ENCODE measurements around the gene AASS.

AASS gene

DNA sequence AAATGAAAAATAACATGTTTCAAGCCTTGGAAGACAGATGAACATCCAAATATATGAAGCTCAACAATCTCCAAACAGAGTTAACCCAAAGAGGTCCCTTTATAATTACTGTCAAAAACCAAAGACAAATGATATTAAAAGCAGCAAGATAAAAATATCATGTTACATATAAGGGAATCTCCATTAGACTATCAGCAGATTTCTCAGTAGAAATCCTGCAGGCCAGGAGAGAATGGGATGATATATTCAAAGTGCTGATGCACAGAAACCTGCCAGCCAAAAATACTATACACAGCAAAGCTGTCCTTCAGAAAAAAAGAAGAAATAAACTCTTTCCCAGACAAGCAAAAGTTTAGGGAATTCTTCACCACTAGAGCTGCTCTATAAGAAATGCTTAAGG lies 41.0 kb downstream of the AASS start:
- no peak for DNase-seq

DNA sequence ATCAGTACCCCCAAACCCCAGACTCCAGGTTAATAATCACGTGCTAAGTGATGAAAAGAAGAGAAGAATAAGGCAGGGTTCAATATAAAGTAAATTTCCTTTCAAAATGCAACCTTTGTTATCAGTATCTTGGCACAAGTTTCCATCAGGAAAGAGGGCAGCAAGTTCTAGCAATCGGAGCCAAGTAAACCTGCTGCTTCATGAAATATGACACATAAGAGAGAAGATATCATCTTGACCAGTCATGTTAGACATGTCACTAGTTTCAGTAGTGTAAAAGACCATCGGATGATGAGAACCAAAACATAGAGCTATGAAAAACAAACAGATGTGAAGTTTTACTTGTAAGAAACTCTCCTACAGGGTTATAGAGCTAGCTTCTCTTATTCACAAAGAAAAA lies 44.0 kb downstream of the AASS start:
- no peak for DNase-seq

DNA sequence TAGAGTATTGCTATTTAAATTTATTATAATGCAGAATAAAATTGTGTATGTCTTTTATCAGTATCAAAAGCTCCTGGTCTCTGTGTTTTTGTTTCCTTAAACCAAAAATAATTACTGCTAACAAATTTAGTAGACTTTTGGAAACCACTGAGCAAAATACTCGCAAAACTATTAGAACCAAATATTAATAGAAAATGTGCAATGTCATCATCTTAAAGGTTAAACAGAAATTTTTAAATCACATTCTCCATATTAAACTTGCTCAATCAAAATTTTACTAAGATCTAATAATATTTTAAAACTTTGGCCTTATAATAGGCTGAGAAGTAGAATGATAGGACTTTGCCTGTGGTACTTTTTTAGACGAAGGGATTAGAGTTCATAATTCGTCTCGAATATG lies 48.4 kb downstream of the AASS start:
- DNase-seq = no peak

DNA sequence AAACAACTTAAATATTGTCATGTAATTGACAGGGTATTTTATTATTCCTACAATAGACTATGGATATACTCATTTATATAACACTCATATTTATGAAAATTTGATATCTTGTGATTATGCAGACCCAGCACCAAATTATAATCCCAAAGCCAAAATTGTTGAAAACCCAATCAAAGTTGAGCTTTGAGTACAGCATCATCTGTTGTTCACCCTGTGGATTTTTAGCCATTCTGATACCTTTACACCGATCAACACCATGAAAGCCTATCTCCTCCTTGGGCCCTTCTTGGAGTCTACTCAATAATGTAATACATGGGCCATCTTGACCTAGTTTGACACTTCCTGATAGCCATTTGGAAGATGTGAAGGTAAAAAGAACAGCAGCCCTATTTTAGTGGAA lies 49.5 kb downstream of the AASS start:
- no peak for DNase-seq

DNA sequence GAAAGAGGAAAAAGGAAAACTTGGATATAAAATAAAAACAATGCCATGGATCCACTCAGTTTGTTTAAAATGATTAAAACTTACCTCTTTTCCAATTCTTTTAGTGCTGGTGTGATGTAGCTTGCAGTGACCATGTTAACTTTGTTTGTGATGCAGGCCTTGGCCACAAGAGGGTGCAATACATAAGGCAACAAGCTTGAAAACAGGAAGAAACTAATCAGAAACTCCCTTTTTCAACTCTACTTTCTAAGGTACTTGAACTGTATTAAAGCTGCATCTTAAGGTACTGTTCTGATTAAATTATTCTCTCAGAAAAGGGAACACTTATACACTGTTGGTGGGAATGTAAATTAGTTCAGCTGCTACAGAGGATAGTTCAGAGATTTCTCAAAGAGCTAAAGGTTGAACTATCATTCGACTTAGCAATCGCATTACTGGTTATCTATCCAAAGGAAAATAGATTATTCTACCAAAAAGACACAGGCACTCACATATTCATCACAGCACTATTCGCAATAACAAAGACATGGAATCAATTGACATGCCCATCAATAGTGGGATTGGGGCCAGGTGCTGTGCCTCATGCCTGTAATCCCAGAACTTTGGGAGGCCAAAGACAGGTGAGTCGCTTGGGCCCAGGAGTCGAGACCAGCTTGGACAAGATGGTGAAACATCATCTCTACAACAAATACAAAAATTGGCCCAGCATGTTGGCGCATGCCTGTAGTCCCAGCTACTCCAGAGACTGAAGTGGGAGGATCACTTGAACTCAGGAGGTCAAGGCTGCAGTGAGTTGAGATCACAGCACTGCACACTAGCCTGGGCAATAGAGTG lies 50.9 kb downstream of the AASS start:
- DNase-seq = peak; percentile 57

DNA sequence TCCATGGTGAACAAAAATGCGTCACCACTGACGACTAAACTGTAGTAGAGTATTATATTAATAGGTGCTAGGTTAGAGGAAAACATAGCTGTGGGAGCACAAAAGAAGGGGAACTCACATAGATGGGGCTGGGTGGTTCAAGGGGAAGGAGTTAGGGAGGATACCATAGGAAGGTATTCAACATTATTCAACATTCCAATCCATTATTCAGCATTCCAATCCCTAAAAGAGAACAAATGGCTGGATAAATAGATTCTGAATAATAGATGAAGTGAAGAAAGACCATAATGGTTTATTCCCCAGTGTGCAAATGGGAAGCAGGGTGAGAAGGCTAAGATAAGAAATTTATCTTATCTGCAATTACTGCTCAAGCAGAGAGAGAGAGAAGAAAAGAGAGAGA lies 61.4 kb downstream of the AASS start:
- DNase-seq = no peak

DNA sequence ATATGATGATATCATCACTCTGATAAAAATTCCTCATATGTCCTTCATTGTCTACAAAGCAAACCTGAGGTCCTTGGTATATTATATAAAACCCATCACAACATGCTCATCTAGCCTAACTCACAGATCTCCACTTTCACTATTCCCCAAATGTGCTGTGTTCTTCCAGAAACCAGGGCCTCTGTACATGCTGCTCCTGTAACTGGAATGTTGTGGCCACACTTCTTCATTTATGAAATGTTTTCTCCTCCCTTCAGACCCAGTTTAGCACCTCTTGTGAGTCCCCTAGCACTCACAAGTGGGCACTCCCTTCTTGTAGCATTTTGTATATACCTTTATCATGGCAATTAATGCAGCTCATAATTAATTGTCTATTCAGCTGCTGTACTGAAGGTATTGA lies 61.9 kb downstream of the AASS start:
- no peak for DNase-seq

DNA sequence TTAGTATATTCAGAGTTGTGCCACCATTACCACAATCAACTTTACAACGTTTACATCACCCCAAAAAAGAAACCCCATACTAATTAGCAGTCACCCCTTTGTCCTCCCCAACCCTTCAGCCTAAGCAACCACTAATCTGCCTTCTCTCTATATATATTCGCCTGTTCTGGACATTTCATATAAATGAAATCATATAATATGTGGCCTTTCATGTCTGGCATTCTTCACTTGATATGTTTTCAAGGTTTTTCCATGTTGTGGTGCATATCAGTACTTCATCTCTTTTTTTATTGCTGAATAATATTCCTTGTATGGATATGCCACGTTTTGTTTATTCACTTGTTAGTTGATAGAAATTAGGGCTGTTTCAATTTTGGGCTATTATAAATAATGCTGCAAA lies 70.4 kb downstream of the AASS start:
- DNase-seq = no peak

DNA sequence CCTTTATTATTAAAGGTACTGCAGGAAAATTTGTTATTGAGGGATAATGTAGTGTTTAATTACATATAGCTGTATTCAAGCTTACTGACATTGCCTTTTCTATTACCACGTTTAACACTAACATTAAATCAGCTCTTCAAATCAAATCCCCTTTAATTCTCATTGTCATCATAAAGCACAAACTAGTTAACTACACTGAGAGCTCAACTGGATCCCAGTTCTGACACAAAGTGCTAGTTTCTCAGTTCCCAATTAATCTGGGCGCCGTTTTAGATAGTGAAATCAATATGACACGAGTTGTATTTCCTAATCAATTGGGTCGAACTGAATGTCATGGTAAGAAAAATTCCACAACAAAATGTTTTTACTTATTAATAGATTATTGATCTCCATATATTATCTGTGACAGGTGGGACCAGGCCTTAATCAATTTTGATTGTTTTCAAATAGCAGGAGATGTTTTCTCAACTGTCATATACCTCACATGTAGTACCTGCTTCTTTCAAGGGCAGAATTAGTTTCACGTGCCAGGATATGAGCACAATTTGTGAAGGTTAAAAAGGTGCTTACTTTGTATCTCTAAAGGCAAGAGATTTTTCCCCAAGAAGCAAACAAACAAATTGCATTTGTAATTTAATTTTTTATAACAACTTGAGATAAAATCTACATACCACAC lies 71.0 kb downstream of the AASS start:
- DNase-seq = no peak

DNA sequence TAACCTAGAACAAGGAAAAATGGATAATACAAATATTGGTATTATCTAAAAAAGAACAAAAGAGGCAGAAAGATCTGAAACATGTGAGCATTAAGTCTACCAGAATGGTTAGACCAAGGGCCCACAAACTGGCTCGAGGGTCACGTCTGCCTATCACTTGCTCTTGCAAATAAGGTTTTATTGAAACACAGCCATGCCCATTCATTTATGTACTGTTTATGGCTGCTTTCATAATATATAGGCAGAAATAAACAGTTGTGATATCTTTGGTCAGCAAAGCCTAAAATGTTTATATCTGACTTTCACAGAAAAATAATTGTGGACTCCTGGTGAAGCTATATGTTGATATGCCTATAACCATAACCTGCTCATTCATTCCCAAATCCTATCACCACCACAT lies 71.8 kb downstream of the AASS start:
- DNase-seq = no peak

DNA sequence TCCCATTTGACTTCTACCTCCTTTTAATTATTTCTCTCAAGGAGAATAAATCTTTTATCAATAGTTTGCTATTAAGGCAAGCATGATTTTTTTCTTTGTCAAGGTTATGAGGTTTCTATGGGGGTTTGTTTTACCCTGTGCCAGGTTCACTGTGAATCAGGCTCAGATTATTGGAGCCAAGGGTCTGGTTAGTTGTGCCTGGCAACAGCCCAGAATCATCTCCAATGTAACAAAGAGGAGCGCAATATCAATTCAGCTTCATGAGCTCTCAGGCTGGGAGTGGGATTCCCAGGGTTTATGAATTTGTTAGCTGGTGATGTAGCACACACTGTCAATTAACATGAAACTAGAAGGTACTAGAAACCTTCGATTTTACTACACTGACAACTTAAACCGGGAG lies 73.2 kb downstream of the AASS start:
- no peak for DNase-seq

DNA sequence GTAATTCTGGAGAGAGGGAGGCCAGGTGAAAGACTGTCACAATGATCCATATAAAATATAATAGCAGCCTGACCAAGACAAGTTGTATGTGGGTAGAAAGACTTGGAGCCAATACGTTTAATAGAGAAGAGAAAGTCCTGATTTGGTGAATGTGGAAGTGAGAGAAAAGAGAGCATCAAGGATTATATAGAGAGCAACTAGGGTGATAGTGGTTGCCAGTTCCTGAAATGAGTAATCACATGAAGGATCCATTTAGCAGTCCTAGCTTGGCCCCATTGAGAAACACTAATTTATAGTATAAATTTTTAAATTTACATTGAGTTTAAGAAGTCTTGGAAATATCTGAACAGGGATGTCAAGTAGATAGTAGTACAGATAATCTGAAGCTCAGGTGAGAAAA lies 74.0 kb downstream of the AASS start:
- DNase-seq = no peak

DNA sequence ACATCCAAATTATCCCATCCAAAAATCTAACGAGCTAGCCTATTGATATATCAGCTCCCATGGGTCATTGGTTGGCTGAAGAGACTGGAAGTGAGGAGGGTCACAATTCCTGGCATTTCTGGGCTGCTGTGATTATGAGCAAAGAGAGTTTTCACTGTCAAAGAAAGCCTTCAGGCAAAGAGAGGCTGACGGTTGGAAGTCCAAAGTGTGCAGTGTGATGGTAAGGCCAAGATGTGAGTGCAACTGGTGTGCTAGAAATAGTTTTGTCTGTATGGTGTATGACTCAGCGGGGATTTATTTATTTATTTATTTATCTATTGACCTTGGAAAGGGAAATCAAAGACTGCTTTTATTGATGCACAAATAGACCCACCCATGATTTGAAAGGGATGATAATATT lies 75.0 kb downstream of the AASS start:
- DNase-seq = no peak

DNA sequence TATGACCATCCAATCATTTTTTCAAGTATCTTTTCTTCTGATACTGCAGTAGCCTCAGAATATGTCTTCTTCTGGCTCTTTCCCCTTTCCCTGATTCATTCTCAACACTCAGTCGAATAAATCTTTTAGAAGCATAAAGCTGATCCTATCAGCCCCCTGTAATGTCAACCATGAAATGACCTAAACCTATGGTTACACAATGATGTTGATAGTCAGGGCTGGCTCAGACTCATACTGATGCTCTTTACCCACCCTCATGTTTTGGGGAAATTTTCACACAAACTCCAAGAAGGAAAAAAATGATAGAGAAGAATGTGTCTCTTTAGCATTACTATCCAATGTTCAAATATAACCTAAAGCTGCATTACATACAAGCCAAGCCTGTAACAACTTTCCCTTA lies 76.0 kb downstream of the AASS start:
- no peak for DNase-seq

DNA sequence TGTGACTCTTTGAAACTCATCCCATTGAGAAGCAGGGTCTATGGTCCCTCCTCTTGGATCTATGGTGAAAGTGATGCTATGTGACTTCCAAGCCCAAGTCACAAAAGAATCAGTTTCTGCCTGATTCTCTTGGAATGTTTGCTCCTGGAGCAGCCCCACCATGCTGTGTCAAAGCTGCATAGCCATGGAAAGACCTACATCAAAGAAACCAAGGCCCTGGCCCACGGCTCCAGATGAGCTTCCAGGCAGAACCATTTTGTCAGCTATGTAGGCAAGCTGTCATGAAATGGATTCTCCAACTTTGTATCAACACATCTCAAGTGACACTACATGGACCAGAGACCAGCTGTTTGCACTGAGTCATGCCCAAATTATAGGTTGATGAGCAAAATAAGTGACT lies 77.0 kb downstream of the AASS start:
- no peak for DNase-seq

DNA sequence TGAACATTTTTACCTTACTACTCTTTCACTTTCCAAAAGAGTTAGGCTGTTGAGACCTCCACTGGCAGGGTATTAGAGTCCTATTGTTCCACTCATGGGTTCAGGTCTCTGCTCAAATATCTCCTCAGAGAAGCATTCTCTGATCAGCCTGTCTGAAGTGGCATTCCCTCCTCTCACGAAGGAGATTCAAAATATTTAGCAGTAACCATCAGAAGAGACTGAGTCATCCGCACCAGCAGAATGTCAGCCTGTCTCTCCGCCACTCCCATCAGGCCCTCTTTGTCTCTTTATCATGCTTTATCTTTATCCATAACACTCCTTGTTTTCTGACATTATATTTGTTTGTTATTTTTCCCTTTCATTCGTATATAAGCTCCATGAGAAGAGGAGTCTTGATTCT lies 79.1 kb downstream of the AASS start:
- DNase-seq = no peak

DNA sequence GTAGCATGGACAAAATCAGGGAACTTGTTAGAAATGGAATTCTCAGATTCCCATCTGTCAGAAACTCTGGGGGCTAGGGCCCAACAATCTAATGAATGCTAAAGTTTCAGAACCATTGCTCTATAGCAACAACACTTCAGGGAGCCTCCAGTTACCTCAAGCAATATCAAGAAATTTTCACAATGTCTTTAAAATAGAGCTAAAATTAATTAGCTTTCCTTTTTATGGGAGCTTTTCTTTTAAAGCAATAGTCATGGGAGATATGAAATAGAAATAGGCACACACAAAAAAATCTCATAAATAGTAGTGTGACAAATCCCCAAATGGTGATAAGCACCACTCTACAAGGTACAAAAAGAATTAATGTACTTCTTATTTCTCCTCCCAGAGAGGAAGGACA lies 80.9 kb downstream of the AASS start:
- DNase-seq = no peak

DNA sequence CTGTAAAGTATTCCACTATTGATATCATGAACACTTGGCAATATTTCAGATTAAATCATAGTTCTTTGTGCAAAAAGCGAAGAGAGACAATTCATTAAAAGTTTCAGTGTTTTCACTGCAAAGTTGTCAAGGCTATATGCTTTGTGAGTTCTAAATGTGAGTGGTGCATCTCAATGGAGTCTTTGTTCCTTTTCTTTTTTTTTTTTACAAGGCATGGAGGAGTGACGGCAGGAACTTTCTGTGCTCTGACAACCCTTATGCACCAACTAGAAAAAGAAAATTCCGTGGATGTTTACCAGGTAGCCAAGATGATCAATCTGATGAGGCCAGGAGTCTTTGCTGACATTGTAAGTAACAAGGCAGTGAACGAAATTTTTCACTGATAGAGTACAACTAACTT lies 84.5 kb downstream of the AASS start:
- no peak for DNase-seq

DNA sequence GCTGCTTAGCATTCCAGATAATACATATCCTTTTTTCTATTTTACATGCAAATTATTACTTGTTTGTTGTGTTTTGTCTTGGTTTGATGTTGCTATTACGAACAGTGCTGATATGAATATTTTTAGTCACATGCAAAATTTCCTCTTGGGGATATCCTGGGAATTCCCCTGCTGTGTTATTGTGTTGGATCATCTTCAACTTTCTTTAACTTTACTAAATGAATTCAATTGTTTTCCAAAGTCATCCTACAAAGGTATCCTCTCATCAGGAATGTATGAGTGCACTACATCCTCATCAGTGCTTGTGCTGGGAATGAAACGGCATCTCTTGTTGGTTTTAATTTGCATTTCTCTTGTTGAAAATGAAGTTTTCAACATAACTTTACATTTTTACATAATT lies 87.1 kb downstream of the AASS start:
- DNase-seq = no peak

DNA sequence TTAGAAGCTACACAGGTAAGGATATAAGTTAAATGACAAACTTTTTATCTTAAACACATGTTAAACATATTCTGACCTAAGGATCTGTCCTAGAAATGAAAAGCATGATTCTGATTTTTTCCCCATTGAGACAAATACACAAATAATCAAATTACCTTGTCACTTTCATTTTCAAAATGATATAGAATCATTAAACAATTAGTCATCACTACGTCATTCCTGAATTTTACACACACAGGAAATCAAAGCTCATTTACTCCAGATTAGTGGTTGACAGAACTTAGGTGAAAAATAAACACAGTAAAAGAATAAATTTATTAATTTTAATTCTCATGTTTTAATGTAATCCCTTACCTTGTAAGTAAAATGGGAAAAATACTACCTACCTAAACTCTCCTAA lies 89.0 kb downstream of the AASS start:
- no peak for DNase-seq

DNA sequence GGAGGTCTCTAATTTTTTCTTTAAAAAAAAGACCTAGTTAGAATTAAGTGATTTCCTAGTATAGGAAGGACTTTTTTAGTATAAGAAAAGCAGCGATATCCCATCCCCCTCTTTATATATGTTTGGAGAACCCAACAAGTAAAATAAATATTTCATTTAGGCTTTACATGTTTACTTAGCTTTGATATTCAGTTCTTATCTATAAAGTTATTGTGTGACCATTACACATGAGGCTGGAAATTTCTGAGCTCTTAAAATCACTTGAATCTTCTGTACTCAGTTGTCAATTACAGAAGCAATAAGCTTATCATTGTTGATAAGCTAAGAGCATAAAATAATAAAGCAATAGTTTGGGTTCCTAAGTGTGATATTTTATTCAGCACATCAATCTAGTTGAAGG lies 89.7 kb downstream of the AASS start:
- no peak for DNase-seq

DNA sequence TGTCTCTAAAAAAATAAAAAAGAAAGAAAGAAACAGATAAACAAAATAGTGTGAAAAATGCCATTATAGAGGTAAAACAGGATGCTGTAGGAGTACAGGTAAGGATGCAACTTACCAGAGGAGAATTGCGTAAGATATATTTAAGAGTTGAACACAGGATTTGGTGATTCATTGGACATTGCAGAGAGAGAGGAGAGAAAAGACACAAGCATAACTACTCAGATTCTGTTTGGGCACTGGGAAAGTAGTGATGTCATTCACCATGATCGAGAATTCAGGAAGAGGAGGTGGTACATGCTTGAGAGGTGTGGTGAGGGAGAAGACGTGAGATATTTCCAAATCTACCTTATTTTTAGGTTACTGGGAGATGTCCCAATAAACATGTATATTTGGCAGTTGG lies 97.6 kb downstream of the AASS start:
- no peak for DNase-seq

DNA sequence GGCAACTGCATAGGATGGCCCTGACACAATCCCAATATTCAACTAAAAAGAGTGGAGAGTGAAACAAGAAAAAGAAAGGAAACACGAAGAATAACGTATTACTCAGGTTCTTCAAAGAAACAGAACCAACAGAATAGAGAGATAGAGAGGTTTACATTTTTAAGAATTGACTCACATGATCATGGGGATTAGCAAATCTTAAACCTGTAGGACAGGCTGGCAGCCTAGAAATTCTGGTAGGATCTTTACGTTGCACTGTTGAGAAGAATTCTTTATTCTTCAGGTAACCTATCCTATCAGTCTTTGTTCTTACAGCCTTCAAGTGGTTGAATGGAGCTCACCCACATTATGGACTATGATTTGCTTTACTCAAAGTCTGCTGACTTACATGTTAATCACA lies 103.9 kb downstream of the AASS start:
- DNase-seq = no peak

DNA sequence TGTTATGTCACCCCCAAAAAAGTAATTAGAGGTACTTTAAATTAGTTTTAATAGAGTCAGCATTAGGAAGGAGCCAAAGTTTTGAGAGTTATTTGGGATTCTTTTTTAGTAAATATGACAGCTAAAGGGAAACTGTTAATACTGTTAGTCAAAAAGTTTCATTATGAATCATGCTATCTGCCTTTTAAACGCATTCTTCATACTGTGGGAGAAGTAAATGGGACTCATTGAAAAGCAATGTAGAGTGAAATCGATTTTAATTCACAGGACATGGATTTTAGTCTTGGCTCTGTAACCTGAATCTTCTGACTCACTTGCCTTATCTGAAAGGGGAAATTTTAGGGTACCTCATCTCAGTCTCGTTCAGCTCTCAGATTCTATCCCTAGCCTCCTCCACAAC lies 105.1 kb downstream of the AASS start:
- DNase-seq = no peak

DNA sequence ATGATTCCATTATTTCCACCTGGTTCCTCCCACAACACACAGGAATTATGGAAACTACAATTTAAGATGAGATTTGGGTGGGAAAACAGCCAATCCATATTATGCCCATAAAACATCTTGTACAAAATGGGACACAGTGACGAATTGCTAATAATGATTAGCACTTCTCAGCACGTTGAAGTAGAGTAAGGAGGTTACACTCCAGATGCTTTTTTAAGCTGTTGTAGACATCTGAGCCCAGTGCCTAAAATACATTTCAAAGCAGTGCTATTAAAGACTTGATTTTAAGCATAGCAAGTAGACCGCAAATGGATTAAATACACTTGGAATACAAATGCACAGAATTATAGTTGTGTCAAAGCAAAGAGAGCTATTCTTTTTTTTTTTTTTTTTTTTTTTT lies 105.9 kb downstream of the AASS start:
- no peak for DNase-seq

All from activated CD8-positive, alpha-beta memory T cell treated with anti-CD3 and anti-CD28 coated beads, Interleukin-2, amount 50 U/mL, for 48 hours (primary cell).